DND-41 (cell line): Measurements from ENCODE around the gene XPR1.

Experiments
- ATAC-seq: fragments of 200-7000 bp; cut with Tn5 transposase; 3 replicates; pipeline ENCODE4 v1.9.1; 2021; ENCODE audit warnings: low read depth; ENCODE audit not compliant: insufficient read depth
- DNase-seq: peaks from one replicate; pipeline ENCODE4 v3.0.0-alpha.2; 2020
- H2AFZ ChIP-seq: 2 replicates; pipeline ENCODE4 v1.6.0; 2012; ENCODE audit warnings: low read depth, low read length
- H3K27ac ChIP-seq: 2 replicates; pipeline ENCODE4 v1.5.1; 2012; ENCODE audit warnings: low read length, inconsistent platforms
- H3K27me3 ChIP-seq: fragments of 200-600 bp; sonication (generic); 2 replicates; pipeline ENCODE4 v1.6.0; 2012; ENCODE audit warnings: low read length, mild to moderate bottlenecking, inconsistent platforms; ENCODE audit not compliant: insufficient read depth, poor library complexity
- H3K36me3 ChIP-seq: 2 replicates; pipeline ENCODE4 v1.5.1; 2012; ENCODE audit warnings: low read length, inconsistent platforms; ENCODE audit not compliant: insufficient read depth
- H3K4me1 ChIP-seq: 2 replicates; pipeline ENCODE4 v1.5.1; 2012; ENCODE audit warnings: mild to moderate bottlenecking, low read length; ENCODE audit not compliant: insufficient read depth
- H3K4me2 ChIP-seq: 2 replicates; pipeline ENCODE4 v1.6.0; 2012; ENCODE audit warnings: mild to moderate bottlenecking, moderate library complexity, low read length, inconsistent platforms; ENCODE audit not compliant: insufficient read depth
- H3K4me3 ChIP-seq, 2 experiments: fragments of 200-600 bp in 1 of 2; shearing (Covaris generic) in 1 of 2; 2 replicates each; pipeline ENCODE4 v1.5.1; 2012 to 2016; ENCODE audit warnings: inconsistent platforms in 2 of 2, low read length in 2 of 2, mild to moderate bottlenecking in 2 of 2, low read depth in 1 of 2, moderate library complexity in 1 of 2
- H3K79me2 ChIP-seq: 2 replicates; pipeline ENCODE4 v1.6.0; 2012; ENCODE audit warnings: low read length, inconsistent platforms; ENCODE audit not compliant: insufficient read depth
- H3K9ac ChIP-seq: 2 replicates; pipeline ENCODE4 v1.6.0; 2012; ENCODE audit warnings: low read depth, mild to moderate bottlenecking, inconsistent platforms, low read length, moderate library complexity
- H3K9me3 ChIP-seq: 2 replicates; pipeline ENCODE4 v1.5.1; 2012; ENCODE audit warnings: low read length, moderate library complexity, mild to moderate bottlenecking, inconsistent platforms; ENCODE audit not compliant: insufficient read depth, severe bottlenecking
- H4K20me1 ChIP-seq: 2 replicates; pipeline ENCODE4 v1.6.0; 2012; ENCODE audit warnings: low read length; ENCODE audit not compliant: insufficient read depth
- CTCF ChIP-seq: IDR thresholded peaks from 2 replicates; pipeline ENCODE4 v1.5.1; 2012; ENCODE audit warnings: borderline replicate concordance, low read length, moderate library complexity, mild to moderate bottlenecking; ENCODE audit not compliant: poor library complexity, severe bottlenecking; ENCODE audit errors: extremely low read depth
- EZH2 ChIP-seq: IDR thresholded peaks from 3 replicates; pipeline ENCODE4 v1.6.1; 2012; ENCODE audit warnings: borderline replicate concordance, low read depth, mild to moderate bottlenecking, moderate library complexity, low read length, inconsistent platforms; ENCODE audit not compliant: severe bottlenecking

The XPR1 gene

GRCh38 chr1:180586671-180587155 is 45.1 kb upstream of the XPR1 start:
- H3K27me3 ChIP-seq = no peaks in the 10 kb centered on the region
- no peak for TF ChIP-seq EZH2
- no peak for TF ChIP-seq CTCF

GRCh38 chr1:180588121-180588520 is 43.7 kb upstream of the XPR1 start:
- no peak overlapping the region for H2AFZ ChIP-seq
- no peak overlapping the region for H3K4me3 ChIP-seq
- TF ChIP-seq EZH2 (no peak), CTCF (no peak)
- no peak overlapping the region for H3K27ac ChIP-seq
- H3K79me2 ChIP-seq = no peaks in the 10 kb centered on the region
- no peak for DNase-seq
- H4K20me1 ChIP-seq = no peaks in the 10 kb centered on the region
- no peak overlapping the region for H3K4me2 ChIP-seq
- H3K27me3 ChIP-seq = no peaks in the 10 kb centered on the region
- H3K4me1 ChIP-seq = peaks cover 30% of the 10 kb centered on the region
- H3K9me3 ChIP-seq = peaks cover 6% of the 10 kb centered on the region
- H3K9ac ChIP-seq = no peak overlapping the region
- no peaks in the 10 kb centered on the region for H3K36me3 ChIP-seq
- no peak for ATAC-seq

More at GRCh38 chr1:180586671-180587155, 45.1 kb upstream of the XPR1 start:
- peak overlapping the region; percentile 2; the same call in 1 of the 2 replicates for H3K27ac ChIP-seq
- H3K9me3 ChIP-seq = peaks cover 6% of the 10 kb centered on the region
- no peak overlapping the region for H3K4me2 ChIP-seq
- 0 out of 2 replicates have a peak overlapping the region, but pooled peaks have one; percentile 1 for H2AFZ ChIP-seq
- H4K20me1 ChIP-seq = no peaks in the 10 kb centered on the region
- ATAC-seq (no peak), DNase-seq (peak; percentile 12)
- no peaks in the 10 kb centered on the region for H3K79me2 ChIP-seq
- H3K36me3 ChIP-seq = no peaks in the 10 kb centered on the region
- H3K4me1 ChIP-seq = peaks cover 30% of the 10 kb centered on the region
- no peak overlapping the region for H3K4me3 ChIP-seq
- H3K9ac ChIP-seq = no peak overlapping the region

GRCh38 chr1:180590889-180591288 is 40.9 kb upstream of the XPR1 start:
- H3K4me2 ChIP-seq = no peak overlapping the region
- no peaks in the 10 kb centered on the region for H3K27me3 ChIP-seq
- H3K36me3 ChIP-seq = no peaks in the 10 kb centered on the region
- no peak overlapping the region for H3K4me3 ChIP-seq
- no peak overlapping the region for H3K9ac ChIP-seq
- H3K9me3 ChIP-seq = peaks cover 6% of the 10 kb centered on the region
- DNase-seq (no peak), ATAC-seq (no peak)
- no peaks in the 10 kb centered on the region for H4K20me1 ChIP-seq
- no peak for TF ChIP-seq CTCF
- no peak for TF ChIP-seq EZH2
- H3K79me2 ChIP-seq = no peaks in the 10 kb centered on the region
- H3K27ac ChIP-seq = no peak overlapping the region
- H3K4me1 ChIP-seq = peaks cover 13% of the 10 kb centered on the region
- H2AFZ ChIP-seq = no peak overlapping the region
